ENCODE measurements around the gene USP15.
"Not testable (repeated sequence)": the region's sequence is repeated elsewhere in the genome, so short reads cannot be mapped to it uniquely, and the experiment has no call there.

Gene USP15

DNA sequence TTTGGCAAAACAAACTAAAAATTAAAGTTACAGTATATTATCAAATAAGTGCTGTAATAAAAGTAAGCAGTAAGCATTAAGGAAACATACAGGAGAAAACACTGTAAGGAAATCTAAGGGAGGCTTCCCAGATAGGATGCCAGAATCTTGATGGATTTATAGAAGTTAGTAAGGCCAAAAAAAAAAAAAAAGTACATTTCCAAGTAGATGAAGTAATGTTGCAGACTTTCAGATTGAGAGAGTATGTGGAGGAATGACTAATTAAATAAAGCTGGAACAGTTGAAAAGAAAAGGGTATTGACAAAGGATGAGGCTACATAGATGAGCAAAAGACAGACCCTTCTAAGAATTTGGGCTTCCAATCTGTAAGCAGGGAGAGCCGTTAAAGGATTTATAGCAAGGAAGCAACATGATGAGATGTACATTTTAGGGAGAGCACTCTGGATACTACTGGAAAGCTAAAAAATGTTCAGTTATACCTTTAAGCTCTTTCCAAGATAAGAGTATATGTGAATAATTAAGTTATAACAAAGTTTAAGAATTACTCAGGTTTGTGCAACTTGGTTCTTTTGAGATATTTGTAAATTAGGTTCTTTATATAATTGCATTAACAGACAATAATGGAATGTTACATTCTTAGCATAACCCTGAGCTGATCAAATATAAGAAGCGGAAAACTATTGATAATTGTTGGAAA is 119.0 kb downstream of the USP15 start:
- no peak for DNase-seq

DNA sequence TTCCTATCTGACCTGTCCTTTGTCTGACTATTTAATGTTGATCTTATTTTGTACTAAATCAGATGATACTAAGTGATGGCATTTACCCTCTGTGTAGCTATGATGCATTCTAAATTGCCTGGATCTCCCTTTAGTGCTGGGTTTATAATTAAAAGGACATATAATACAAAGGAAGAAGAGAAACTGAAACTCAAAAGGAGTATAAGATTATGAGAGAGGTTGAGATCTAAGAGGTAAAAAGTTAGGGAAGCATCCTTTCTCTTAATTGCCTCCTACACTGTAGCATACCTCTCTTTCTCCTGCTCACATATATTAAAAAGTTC is 119.5 kb downstream of the USP15 start:
- DNase-seq: no peak

DNA sequence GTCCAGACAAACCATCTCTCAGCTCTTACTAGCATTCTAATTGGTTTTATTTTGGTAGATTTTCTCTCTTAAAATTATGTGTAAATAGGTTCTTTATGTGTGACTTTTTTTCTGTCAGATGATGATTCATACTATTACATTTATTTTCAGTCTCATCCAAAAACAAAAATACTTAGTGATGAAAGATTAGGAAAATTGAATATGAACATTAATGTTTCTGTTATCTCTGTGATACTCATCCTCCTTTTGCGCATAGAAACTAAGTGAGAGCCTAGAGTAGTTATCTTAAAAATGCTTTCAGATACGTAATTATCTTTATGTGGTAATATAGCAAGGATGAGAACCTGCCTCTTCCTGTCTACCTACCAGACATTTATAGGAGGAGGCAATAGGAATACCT is 122.3 kb downstream of the USP15 start:
- no peak for DNase-seq

DNA sequence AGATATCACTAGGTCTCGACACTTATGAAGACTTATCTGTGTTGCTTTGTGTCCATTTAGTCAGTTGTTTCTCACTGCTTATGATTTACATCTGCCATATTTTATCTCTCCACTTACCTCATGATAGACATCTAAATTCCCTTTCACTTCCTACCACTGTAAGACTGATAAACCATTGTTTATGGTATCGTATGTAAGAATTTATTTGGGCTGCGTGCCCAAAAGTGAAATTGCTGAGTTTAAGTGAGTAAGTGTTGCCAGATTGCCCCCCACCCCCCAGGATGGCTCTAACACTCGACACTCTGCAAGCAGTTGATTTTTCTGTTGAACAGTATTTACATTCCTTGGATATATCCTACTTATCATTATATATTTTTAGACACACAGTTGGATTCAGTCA is 136.5 kb downstream of the USP15 start:
- no peak for DNase-seq

DNA sequence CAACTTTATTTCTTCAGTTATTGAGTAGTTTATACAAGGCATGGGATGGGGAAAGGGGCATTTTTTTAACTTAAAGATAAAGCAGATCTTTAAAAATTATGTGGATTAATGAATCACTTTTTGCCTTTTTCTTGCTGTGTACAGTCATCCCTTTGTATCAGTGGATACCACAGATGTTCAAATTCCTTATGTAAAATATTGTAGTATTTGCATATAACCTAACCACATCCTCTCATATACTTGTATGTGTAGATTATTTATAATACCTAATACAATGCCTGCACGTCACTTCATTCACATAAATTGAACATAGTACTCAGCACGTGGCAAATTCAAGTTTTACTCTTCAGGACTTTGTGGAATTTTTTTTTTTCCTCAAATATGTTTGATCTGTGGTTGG is 139.9 kb downstream of the USP15 start:
- DNase-seq: no peak

GRCh38 chr12:62401631-62402030 is 141.4 kb downstream of the USP15 start:
- no peak for DNase-seq

GRCh38 chr12:62403031-62403430 is 142.8 kb downstream of the USP15 start:
- no peak for DNase-seq

- DNase-seq: no peak
These were observed 147.4 kb downstream of the USP15 start for GRCh38 chr12:62407587-62407986.

- DNase-seq: no peak
These were observed 148.9 kb downstream of the USP15 start for GRCh38 chr12:62409068-62409467.

- DNase-seq: no peak
These were observed 154.0 kb downstream of the USP15 start for GRCh38 chr12:62414180-62414579.

GRCh38 chr12:62426089-62426488 is 165.9 kb downstream of the USP15 start:
- no peak for DNase-seq

DNA sequence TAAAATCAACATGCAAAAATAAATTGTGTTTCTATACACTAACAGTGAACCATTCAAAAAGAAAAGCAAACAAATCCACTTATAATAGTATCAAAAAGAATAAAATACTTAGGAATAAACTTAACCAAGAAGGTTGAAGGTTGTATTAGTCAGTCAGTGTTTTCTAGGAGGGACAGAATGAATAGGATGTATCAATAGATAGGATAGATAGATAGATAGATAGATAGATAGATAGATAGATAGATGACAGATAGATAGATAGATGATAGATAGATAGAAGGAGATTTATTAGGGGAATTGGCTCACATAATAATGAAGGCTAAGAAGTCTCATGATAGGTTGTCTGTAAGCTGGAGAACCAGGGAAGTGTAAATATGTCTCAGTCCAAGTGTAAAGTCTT is 169.3 kb downstream of the USP15 start:
- DNase-seq: no peak

- no peak for DNase-seq
These were observed 174.5 kb downstream of the USP15 start for GRCh38 chr12:62434494-62435302.

DNA sequence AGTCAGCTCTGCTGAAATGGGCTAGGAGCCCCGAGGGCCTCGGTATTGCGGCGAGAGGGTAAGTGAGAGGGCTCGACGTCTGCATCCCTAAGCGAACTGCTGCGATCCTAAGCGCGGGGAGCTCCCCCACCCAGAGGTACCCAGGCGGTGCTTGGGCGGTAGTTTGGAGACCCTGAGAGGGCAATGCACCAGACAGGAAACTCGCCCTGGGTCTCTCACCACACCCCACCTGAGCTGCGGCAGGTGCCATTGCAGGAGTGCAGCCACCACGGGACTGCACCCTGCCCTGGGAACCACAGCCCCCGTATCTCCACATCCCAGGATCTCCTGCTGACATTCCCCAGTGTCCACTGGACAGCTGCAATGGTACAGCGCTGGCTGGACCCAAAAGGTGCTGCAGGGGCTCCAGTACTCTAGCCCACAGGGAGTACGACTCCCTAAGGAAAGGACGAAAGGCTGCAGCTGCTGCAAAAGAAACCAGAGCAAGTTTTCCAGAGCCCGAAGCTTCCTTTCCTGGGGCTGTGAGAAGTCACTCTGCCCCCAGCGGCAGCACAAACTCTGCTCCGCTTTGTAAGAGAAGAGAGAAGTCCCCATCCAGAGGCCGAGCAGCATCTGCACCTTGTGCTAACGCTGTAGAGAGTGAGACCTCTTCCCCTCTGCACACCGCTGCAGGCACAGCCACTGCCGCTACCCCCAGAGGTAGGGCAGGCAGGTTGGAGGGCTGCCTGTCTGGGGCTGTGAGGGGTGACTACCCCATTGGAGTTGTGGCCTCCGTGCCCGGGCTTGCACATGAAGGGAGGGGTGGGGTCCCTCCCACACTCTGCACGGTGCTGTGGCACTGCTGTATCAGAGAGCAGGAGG is 175.3 kb downstream of the USP15 start:
- DNase-seq: no peak

GRCh38 chr12:62436164-62436503 is 175.9 kb downstream of the USP15 start:
- DNase-seq: no peak

- no peak for DNase-seq
These were observed 178.0 kb downstream of the USP15 start for GRCh38 chr12:62438098-62438692.

DNA sequence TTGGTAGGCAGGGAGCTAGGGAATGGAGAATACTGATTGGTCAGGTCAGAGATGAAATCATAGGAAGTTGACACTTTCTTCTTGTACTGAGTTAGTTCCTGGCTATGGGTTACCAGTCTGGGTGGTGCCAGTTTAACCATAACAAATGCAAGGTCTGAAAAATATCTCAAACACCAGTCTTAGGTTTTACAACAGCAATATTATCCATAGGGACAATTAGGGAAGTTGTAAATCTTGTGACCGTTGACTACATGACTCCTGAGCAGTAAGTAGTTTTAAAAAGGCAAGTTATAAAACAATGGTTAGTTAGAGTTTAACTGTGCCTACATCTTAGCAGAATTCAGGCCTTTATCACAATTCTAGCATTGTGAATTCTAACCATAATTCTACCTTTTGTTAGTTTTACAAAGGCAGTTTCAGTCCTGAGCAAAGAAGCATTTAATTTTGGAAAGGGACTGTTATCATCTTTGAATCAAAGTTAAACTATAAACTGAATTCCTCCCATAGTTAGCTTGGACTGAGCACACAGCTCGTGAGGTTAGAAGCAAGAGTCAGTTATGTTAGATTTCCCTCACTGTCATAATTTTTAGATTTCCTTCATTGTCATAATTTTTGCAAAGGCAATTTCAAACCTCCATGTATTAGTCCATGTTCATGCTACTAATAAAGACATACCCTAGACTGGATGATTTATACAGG is 186.7 kb downstream of the USP15 start:
- DNase-seq: no peak

DNA sequence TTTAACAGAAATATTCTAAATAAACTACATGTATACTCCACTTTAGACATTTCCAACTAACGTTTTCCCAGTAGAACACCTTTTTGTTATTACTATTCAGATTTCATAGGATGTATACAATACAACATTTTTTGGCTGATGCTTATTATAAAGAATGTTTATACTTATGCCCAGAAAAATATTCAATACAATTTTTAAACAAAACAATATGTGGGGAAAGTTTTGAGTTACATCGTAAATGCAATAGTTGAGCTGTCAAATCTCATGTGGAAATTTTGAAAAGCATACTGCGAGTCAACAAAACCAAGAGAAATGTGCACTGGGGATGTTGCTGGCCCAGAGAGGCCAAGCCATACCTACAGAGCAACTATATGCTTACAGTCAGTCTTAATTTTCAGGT is 188.2 kb downstream of the USP15 start:
- DNase-seq: no peak

DNA sequence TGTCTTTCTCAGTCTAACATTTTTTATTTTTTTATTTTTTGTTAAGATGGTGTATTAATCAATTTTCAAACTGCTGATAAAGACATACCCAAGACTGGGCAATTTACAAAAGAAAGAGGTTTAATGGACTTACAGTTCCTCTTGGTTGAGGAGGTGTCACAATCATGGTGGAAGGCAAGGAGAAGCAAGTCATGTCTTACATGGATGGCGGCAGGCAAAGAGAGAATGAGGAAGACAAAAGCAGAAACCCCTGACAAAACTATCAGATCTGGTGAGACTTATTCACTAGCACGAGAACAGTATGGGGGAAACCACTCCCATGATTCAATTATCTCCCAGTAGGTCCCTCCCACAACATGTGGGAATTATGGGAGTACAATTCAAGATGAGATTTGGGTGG is 195.2 kb downstream of the USP15 start:
- DNase-seq: not testable (repeated sequence)

DNA sequence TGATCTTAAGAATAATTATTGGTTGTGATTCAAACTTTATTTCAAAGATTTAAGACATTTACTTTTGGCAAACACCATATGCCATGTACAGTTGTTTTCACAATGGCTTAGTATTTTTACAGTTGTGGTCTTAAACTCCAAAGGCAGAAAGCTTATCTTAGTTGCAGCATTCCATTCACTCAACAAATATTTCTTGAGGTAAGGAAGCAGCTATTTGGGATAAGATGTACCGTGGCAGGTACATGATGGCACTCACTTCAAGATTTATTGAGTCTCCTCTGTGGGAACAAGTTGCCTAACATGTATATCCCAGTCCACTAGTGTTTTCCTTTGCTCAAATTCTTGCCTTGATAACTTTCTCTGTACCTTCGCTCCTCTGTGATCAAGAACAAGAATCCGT is 198.4 kb downstream of the USP15 start:
- DNase-seq: no peak

DNA sequence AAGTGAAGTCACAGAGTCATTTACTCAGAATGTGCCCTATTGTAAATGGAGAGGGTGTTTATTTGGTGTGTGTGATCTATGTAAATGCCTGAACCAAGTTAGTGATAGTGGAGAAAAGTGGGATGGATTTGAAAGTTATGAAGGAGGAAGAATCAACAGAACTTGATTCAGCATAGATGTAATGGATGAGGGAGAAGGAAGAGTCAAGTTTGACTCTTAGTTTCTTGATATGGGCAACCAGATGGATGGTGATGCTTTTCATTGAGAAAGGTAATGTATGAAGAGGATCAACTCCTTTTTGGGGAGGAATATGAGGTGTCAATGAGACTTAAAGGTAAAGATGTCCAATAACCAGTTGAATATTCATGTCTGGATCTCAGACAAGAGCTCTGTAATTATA is 199.8 kb downstream of the USP15 start:
- DNase-seq: no peak

DNA sequence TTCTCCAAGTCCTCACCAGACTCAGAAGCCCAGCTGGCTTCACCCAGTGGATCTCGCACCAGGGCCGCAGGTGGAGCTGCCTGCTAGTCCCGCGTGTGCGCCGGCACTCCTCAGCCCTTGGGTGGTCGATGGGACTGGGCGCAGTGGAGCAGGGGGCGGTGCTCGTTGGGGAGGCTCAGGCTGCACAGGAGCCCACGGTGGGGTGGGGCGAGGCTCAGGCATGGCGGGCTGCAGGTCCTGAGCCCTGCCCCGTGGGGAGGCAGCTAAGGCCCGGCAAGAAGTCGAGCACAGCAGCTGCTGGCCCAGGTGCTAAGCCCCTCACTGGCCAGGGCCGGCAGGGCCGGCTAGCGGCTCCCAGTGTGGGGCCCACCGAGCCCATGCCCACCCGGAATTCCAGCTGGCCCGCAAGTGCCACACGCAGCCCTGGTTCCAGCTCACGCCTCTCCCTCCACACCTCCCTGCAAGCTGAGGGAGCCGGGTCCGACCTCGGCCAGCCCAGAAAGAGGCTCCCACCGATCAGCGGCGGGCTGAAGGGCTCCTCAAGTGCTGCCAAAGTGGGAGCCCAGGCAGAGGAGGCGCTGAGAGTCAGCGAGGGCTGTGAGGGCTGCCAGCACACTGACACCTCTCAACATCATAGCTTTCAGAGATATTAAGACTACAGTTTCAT is 201.1 kb downstream of the USP15 start:
- DNase-seq: not testable (repeated sequence)

Data from NCI-H1436 treated with DMSO at 0.1 percent for 48 hours (cell line).